ENCODE measurements around the gene PHF5A. TPM values are rescaled to one million over a fixed set of nuclear protein-coding genes. Genes with fewer than 3 reads are reported as not detected.
A peak's percentile ranks its signal among the peaks of the same experiment; 100 is the strongest.

The PHF5A gene
- total and polyA plus RNA-seq, 3 donors from 2014 or later: 33.7 to 42.8 (median 35.1) TPM

GRCh38 chr22:41418717-41419116, 49.8 kb downstream of the PHF5A start:
- Histone ChIP-seq H3K4me1 (peaks cover 38% of the 10 kb centered on the region), H3K36me3 (ENCODE audit: low read depth, missing control alignments) (no peaks in the 10 kb centered on the region), H3K9me3 (no peaks in the 10 kb centered on the region), H3K27ac (peak overlapping the region in 1 of 2 donors; percentile 27), H3K4me3 (no peak overlapping the region), H3K27me3 (no peaks in the 10 kb centered on the region)
- DNase-seq: no peak
- intact Hi-C loops (cut with DNase I; ENCODE audit: low total_unique reads): no loop called here
- TF ChIP-seq CTCF (IDR thresholded peaks at IDR 0.05) (no peak), POLR2A (IDR thresholded peaks at IDR 0.05) (no peak)
- 93 to 96% methylated on average over 9 of the region's 9 CpGs for WGBS, 2 donors

DNA sequence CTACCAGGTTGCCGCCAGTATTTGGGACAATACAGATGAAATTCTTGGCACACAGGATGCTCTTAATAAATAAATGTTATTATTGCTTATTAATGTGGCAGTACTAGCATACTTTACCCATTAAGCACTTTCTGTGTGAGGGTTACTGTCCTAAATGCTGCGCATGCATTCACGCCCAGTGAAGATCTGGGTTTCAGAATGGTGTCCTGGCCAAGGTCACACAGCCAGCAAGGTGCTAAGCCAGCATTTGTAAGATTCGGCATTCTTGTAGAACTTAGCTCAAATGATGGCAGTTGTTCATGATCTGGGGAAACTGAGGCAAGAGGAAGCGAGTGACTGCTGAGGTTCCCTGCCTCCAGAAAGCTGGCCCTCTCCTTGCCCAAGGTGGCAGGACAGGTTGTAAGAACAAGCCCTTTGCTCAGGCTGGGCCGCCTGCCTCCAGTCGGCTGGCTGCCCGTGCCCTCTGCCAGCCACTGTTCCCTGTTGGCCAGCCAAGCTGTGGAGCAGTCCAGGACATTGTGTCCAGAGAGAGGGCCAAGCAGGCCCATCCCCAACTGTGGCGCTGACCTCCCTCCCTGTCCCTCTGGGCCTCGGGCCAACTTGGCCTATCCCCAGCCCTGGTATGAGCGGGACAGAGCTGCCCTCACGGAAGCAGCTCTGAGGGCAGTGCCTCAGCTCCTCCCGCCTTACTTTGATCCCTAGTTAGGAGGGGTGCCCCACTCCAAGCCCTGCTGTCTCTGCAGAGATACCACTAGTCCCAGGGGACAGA, 50.7 kb downstream of the PHF5A start:
- Histone ChIP-seq H3K27me3 (no peaks in the 10 kb centered on the region), H3K4me3 (no peak overlapping the region), H3K27ac (peak overlapping the region in 1 of 2 donors; percentile 27), H3K36me3 (ENCODE audit: low read depth, missing control alignments) (no peaks in the 10 kb centered on the region), H3K9me3 (no peaks in the 10 kb centered on the region), H3K4me1 (peaks cover 41% of the 10 kb centered on the region)
- peak; percentile 93 for DNase-seq
- intact Hi-C loops (cut with DNase I; ENCODE audit: low total_unique reads): no loop called here
- TF ChIP-seq POLR2A (IDR thresholded peaks at IDR 0.05) (no peak), CTCF (IDR thresholded peaks at IDR 0.05) (no peak)
- 37 to 64% methylated on average over 9 to 13 of the region's 13 CpGs for WGBS, 2 donors

- Histone ChIP-seq H3K27me3 (no peaks in the 10 kb centered on the region), H3K27ac (peak overlapping the region; percentile 1 to 39), H3K9me3 (no peaks in the 10 kb centered on the region), H3K4me3 (no peak overlapping the region), H3K4me1 (peaks cover 63% of the 10 kb centered on the region), H3K36me3 (ENCODE audit: low read depth, missing control alignments) (no peaks in the 10 kb centered on the region)
- WGBS, 2 donors: 71 to 85% methylated on average over 3 to 4 of the region's 4 CpGs
- intact Hi-C loops (cut with DNase I; ENCODE audit: low total_unique reads): no loop called here
- TF ChIP-seq POLR2A (IDR thresholded peaks at IDR 0.05) (no peak), CTCF (IDR thresholded peaks at IDR 0.05) (no peak)
- DNase-seq: no peak
Observed at GRCh38 chr22:41415554-41415953, 52.9 kb downstream of the PHF5A start.

- peaks cover 48% of the 10 kb centered on the region for H3K4me1 ChIP-seq
- WGBS, 2 donors: 55 to 58% methylated on average over 10 to 11 of the region's 11 CpGs
- H3K27ac ChIP-seq: peak overlapping the region; percentile 97 to 99
- H3K36me3 ChIP-seq (ENCODE audit: low read depth, missing control alignments): no peaks in the 10 kb centered on the region
- no peak for TF ChIP-seq CTCF (IDR thresholded peaks at IDR 0.05)
- TF ChIP-seq POLR2A (IDR thresholded peaks at IDR 0.05): no peak
- no peaks in the 10 kb centered on the region for H3K9me3 ChIP-seq
- no peaks in the 10 kb centered on the region for H3K27me3 ChIP-seq
- no peak overlapping the region for H3K4me3 ChIP-seq
- peak; percentile 68 for DNase-seq
- intact Hi-C loops (cut with DNase I; ENCODE audit: low total_unique reads): no loop called here
Observed at GRCh38 chr22:41411021-41411851, 57.3 kb downstream of the PHF5A start.

All from testis (tissue), 3 donors.